GM18909 (cell line): Measurements from ENCODE around the gene ATP1B4.

ENCODE experiments used
- ATAC-seq: cut with Tn5 transposase; IDR thresholded peaks from one replicate; pipeline ENCODE4 v1.9.1; 2021; ENCODE audit warnings: mild to moderate bottlenecking; ENCODE audit not compliant: unreplicated experiment, poor library complexity

ATP1B4 gene

DNA sequence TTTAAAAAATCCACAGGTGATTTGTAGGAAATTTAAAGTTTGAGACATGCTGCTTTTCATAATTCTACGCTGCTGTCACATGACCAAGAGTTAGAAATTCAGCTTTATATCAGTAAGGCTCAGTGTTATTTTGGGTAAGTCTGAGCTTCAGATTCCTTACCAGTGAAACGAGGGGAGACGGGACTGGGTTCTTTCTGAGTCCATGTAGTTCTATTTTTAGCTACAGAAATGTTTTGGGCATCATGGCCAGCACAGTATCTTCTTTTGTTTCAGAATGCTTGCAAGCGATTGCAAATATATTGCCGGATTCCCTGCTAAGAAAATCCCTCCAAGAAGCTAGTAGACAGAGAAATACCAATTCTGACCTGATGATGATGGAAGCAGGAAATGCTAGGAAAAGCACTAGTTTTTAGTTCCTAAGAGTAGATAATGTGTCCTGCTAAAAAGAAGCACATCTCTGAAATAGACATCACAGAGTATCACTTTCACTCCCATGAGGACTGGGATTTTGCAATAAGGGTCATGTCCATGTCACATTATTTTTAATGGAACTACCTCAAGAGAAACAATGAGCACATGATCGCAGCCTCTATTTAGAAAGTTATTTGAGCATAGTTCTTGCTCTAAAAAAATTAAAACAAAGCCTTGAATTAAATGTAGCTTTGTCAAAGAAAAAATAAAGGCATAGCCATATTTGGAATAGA is 10.9 kb downstream of the ATP1B4 start:
- no peak for ATAC-seq

DNA sequence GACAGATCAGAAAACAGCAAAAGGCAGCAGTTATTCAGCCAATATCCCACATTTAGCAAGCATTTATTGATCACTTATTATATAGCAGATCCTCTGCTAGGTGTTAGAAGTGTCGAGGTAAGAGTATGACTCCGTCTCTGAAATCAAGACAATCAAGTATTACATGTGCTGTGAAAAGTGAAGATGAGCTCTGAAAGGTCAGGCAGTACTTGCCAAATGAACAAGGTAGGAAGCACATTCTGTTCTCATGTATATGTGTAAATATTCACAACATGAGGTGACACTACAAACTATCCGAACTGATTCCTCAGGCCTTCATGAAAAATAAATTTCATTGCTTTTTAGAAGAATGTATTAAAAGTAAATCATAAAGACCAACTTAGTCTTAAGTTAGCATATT is 15.3 kb downstream of the ATP1B4 start:
- ATAC-seq: no peak

DNA sequence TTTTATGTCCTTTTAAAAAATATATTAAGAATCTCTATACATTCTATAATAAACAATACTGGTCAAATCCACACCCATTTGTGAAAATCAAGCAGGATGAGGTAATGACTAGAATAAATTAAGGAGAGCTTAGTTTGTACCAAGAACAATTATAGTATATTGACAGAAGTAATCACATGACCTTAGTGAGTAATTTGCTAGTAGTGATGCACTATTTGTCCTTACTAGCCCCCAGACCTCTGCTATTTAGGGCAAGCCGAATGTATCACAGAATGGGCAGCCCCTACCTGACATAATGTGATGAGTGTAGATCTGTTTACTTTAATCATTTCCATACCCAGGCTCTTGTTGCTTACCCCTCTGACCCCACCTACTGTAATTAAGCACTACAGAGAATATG is 15.8 kb downstream of the ATP1B4 start:
- no peak for ATAC-seq

DNA sequence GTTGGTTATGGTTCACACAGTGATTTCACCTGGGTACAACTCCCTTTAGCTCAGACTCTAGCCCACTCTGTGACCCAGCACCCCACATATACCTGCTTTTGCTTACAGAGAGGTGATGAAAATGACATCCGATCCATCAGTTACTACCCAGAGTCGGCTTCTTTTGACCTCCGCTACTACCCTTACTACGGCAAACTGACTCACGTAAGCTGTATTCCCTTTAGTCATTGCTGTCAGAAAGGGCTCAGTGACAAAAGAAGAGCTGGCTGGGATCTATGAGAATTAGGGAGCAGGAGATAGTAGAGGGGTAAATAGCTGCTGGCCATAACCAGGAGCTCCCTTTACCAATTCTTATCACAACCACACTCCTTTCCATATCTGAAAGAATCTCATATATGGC is 16.7 kb downstream of the ATP1B4 start:
- no peak for ATAC-seq

DNA sequence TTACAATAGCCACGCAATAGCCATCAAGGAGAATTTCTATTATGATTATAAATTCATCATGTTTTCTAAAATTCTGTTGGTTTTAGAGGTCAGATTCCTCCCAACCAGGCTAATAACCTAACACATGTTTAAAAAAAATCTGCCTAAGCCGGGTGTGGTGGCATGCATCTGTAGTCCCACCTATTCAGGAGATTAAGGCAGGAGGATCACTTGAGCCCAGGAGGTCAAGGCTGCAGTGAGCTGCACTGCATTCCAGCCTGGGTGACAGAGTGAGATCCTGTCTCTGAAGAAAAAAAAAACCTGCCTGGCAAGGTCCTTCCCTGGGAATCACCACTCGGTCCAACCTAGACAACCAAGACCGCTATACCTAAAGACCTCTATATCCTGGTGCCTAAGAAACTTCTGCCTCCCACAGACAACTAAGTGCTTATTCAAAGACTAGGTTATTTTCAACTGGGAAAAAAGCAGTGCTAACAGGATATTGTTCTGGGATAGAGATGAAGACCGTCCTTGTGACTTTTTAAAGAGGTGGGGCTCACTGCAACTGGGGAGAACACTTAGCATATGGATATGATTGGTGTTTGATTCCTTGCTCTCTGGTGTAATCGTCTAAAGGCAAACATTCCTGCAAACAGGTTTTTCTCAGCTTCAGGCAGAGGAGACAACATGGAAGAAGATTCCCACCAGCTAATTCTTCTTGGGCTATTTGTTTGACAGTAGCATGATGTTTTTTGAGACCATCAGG is 18.2 kb downstream of the ATP1B4 start:
- no peak for ATAC-seq

DNA sequence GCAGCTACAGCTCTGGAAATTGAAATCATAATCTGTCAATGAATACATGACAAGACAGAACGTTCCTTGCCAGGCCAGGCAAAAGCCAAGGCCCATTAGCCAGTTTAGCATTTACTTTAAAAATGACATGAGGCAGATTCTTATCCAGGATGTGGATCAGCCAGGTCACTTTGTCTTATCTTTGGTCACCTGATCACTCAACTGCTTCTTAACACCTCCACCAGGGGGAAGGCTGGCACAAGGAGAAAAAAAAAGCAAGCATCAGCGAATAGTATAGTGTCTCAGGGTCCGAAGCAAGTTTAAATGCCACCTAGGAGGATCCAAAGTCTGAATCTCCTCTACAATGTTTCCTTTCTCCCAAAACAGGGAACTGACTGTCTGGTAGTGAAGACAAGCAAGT is 18.8 kb downstream of the ATP1B4 start:
- ATAC-seq: peak; percentile 57

DNA sequence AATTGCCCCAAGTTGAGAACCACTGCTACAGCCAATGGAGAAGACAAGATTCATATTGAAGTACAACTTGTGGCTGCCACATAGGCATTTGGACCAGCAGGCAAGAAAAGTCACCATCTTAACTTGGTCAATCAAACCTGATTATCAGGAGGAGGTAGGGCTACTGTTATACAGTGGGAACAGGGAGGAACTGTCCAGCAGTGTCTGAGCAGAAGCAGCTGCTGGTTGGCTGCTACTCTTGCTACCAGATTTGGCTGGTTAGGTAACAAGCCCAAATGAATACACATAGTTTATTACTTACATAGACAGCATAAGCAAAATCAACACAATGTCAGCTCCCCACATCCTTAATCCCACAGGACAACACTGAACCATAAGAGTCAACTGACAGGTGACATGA is 39.4 kb downstream of the ATP1B4 start:
- no peak for ATAC-seq

DNA sequence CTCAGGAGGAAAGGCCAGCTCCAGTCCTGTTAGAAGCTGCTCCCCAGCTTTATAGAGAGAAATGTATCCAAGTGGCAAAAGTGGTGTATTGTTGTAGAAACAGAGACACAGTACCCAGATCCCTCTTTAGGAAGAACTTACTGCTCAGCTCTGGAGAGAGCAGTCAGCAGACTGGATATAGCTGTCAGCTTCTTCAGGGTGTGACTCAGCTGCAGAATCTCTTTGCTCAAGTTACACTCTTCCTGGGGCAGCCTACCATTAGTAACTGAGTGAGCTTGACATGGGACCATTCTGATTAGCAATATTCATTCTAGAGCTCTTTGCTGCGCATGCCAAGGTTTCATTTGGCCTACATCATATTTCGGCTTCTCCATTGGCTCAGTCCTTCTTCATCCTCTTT is 40.5 kb downstream of the ATP1B4 start:
- no peak for ATAC-seq

DNA sequence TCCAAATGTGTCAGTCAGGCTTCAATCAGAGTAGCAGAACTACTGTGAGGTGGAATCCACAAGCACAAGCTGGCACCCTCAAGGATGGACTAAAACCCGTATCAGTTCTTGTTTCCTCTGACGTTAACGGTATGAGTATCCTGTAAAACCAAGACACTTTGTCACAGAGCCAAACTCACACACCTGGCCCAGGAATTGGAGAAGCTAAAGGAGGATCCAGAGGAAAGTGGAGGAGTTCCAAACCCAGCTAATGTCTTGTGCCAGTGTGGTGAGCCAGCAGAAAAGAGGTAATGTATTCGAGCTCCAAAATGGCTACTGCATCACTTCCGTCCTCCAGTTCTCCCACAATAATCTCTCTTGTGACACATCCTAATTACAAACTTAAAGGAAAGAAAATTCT is 44.7 kb downstream of the ATP1B4 start:
- ATAC-seq: no peak

DNA sequence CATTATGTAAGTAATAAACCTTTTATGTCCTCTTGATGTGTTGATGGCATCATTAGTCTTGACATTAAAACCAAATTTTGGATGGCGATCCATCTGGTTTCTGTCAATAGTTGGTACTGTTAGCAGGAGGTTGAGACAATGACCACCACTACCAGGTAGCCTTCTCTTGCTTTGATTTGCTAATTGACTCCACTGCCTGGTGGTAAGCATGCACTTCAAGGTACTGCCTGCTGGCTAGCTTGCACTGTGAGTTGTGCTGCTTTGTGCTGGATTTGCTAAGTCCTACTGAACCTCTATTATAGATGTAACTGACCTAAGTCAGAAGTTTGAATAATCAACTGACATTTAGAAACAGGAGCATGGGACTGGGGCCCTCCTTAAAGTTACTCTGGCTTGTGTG is 46.3 kb downstream of the ATP1B4 start:
- ATAC-seq: no peak

DNA sequence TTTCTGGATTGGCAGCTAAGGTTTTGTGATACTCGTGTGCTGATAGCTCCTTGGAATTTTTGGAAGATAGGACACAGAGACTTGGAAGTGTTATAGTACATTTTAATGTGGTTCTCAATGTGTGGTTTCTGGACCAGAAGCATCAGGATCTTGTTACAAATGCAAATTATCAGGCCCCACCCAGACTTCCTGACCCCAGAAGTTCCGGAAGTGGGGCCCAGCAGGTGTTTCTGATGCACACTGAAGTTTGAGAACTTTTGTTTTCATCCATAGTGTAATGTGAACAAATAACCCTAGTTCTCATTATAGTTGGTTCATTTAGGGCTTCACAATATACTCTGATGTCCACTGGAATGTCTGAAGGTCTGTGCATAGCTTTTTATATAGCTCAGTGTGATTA is 57.6 kb downstream of the ATP1B4 start:
- ATAC-seq: peak; percentile 69

DNA sequence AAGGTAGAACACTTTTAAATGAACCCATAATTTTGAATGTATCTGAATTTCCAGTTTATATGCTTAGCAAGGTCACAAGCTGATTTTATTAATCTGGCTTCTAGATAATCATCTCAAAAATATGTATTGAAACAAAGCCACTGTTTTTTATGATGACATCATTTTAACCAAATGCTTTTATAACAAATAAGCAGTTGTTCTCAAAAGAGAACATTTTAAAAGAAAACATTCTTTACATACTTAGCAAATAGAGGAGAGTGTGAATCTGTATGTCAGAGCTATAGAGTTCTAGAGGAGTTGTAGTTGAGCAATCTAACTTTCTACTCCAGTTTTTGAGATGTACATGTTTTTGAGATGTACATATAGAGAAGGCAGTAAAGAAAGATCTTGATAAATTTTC is 64.7 kb downstream of the ATP1B4 start:
- ATAC-seq: no peak

DNA sequence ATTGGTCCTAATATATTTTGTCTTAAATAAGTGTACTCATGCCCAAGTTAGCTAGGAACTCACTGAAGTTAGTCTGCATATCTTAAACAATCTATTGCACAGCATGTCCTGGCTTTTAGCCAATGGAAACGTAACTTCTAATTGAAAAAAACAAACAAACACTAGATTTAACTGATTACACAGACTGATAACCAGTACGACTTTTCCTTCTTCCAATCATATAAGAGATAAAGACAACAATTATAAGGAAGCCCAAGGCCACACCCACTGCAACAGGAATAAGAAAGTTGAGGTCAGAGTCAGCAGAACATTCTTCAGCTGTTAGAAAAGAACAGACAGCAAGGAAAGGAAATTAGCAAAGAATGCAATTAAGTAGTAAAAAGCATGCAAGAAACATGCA is 66.4 kb downstream of the ATP1B4 start:
- ATAC-seq: no peak

DNA sequence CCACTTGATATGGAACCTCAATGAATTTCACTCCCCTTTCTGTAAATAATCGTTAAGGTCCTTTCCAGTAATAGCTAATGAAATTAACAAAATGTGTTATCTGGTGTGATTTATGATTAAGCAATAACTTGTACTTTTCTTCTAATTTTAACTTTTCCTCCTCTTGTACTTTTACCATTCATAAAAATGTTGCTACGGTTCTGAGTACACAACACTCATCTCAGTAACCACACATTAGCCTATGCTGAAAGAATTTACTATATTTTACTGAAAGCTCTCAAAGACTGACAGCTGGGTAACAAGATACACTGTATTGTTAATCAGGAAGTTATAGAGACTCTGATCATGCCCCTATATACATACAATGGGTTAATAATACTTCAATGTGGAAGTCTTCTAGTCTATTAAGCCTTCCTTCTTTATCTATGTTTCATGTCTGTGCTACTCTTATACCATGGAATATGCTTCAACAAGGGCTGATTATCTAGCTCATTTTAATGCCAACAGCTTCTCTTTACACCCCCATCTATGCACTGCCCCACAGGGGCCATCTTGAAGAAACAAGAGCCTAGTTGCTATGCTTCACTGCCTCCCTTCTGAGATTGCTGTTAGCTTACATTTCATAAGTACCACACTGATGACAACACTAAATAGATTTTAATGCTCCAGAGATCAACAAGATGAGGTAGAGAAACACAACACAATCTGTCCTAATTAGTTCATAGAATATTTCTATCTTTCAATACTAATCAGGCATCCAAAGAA is 68.1 kb downstream of the ATP1B4 start:
- ATAC-seq: peak; percentile 73
